Esophagus muscularis mucosa (tissue), 4 donors: ENCODE data around the gene NABP1.

Experiments used
- CTCF ChIP-seq, 3 experiments: fragments of 200-600 bp in 2 of 3; fragments of 450-650 bp in 1 of 3; sonication (generic) in 2 of 3; IDR thresholded peaks; one replicate each; pipeline ENCODE4 v1.5.1; 2017 to 2019; ENCODE audit warnings: antibody characterized with exemption in 3 of 3, mild to moderate bottlenecking in 2 of 3, moderate library complexity in 1 of 3
- EP300 ChIP-seq: sonication (generic); formaldehyde crosslinking; IDR thresholded peaks from one replicate; pipeline ENCODE4 v1.6.1; 2017; ENCODE audit warnings: antibody characterized with exemption
- POLR2A ChIP-seq: fragments of 450-650 bp; IDR thresholded peaks from one replicate; pipeline ENCODE4 v1.6.1; 2017; ENCODE audit warnings: antibody characterized with exemption, moderate library complexity, mild to moderate bottlenecking, low read depth
- POLR2AphosphoS5 ChIP-seq, 2 donors: sonication (generic); formaldehyde crosslinking; IDR thresholded peaks; one replicate each; pipeline ENCODE4 v1.6.1; 2017; ENCODE audit warnings: antibody characterized with exemption in 2 of 2

DNA sequence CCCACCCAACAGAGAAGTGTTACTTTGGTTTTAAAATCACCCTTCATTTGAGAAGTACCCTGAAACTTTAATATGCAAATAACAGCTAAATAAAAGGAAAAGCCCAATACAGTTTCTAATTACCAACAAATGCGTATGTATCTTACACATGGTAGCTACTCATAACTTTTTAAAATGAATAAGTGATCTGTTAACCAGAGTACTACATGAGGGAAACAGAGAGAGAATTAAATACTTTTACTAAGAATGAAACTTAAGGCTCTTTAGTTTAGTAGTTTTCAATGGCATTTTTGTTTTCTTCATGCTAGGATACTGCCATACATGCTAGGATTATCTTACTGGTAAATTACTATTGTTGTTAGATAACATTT lies 39.1 kb upstream of the NABP1 start:
- TF ChIP-seq CTCF (IDR thresholded peaks at IDR 0.05) (no peak), POLR2A (no peak), POLR2AphosphoS5 (IDR thresholded peaks at IDR 0.05) (no peak), EP300 (no peak)
